ENCODE results near the gene PMEPA1.
"Not testable (repeated sequence)": the region's sequence is repeated elsewhere in the genome, so short reads cannot be mapped to it uniquely, and the experiment has no call there.

Gene PMEPA1

GRCh38 chr20:57630061-57630460, 79.8 kb downstream of the PMEPA1 start:
- no peak overlapping the region for H3K4me3 ChIP-seq (ENCODE audit: insufficient read length, low read depth)
- TF ChIP-seq YY1 (IDR thresholded peaks at IDR 0.05; ENCODE audit: insufficient read depth, insufficient read length), result no peak
- no peak for TF ChIP-seq ZNF274 (IDR thresholded peaks at IDR 0.05; ENCODE audit: low read depth, low read length)
- no peak for TF ChIP-seq SUZ12 (IDR thresholded peaks at IDR 0.05; ENCODE audit: extremely low read depth, insufficient read depth, insufficient read length)
- DNase-seq (ENCODE audit: low read depth, low spot score), result no peak
- no peaks in the 10 kb centered on the region for H3K27me3 ChIP-seq (ENCODE audit: insufficient read depth, insufficient read length)
- H3K9ac ChIP-seq (ENCODE audit: insufficient read length, low read depth), result no peak overlapping the region
- H3K4me1 ChIP-seq (ENCODE audit: insufficient read depth, insufficient read length), result no peaks in the 10 kb centered on the region
- no peaks in the 10 kb centered on the region for H3K36me3 ChIP-seq (ENCODE audit: insufficient read depth, insufficient read length, low read length)
- peaks cover 14% of the 10 kb centered on the region; the same call in 1 of the 2 replicates for H3K9me3 ChIP-seq (ENCODE audit: insufficient read depth, low read length)

GRCh38 chr20:57629491-57629901, 80.3 kb downstream of the PMEPA1 start:
- not testable (repeated sequence) for H3K4me1 ChIP-seq (ENCODE audit: insufficient read depth, insufficient read length); H3K4me3 ChIP-seq (ENCODE audit: insufficient read length, low read depth); H3K27me3 ChIP-seq (ENCODE audit: insufficient read depth, insufficient read length); H3K9ac ChIP-seq (ENCODE audit: insufficient read length, low read depth); H3K36me3 ChIP-seq (ENCODE audit: insufficient read depth, insufficient read length, low read length); DNase-seq (ENCODE audit: low read depth, low spot score)
- peaks cover 20% of the 10 kb centered on the region; the same call in 1 of the 2 replicates for H3K9me3 ChIP-seq (ENCODE audit: insufficient read depth, low read length)

DNA sequence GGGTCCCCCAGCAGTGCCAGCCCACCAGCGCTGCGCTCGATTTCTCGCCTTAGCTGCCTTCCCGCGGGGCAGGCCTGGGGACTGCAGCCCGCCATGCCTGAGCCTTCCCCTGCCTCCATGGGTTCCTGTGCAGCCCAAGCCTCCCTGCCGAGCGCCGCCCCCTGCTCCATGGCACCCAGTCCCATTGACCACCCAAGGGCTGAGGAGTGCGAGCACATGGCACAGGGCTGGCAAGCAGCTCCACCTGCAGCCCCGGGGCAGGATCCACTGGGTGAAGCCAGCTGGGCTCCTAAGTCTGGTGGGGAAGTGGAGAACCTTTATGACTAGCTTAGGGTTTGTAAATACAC, 80.9 kb downstream of the PMEPA1 start:
- not testable (repeated sequence) for H3K36me3 ChIP-seq (ENCODE audit: insufficient read depth, insufficient read length, low read length); H3K27me3 ChIP-seq (ENCODE audit: insufficient read depth, insufficient read length); H3K9ac ChIP-seq (ENCODE audit: insufficient read length, low read depth); H3K4me3 ChIP-seq (ENCODE audit: insufficient read length, low read depth); H3K4me1 ChIP-seq (ENCODE audit: insufficient read depth, insufficient read length); DNase-seq (ENCODE audit: low read depth, low spot score)
- peaks cover 21% of the 10 kb centered on the region; the same call in 1 of the 2 replicates for H3K9me3 ChIP-seq (ENCODE audit: insufficient read depth, low read length)

DNA sequence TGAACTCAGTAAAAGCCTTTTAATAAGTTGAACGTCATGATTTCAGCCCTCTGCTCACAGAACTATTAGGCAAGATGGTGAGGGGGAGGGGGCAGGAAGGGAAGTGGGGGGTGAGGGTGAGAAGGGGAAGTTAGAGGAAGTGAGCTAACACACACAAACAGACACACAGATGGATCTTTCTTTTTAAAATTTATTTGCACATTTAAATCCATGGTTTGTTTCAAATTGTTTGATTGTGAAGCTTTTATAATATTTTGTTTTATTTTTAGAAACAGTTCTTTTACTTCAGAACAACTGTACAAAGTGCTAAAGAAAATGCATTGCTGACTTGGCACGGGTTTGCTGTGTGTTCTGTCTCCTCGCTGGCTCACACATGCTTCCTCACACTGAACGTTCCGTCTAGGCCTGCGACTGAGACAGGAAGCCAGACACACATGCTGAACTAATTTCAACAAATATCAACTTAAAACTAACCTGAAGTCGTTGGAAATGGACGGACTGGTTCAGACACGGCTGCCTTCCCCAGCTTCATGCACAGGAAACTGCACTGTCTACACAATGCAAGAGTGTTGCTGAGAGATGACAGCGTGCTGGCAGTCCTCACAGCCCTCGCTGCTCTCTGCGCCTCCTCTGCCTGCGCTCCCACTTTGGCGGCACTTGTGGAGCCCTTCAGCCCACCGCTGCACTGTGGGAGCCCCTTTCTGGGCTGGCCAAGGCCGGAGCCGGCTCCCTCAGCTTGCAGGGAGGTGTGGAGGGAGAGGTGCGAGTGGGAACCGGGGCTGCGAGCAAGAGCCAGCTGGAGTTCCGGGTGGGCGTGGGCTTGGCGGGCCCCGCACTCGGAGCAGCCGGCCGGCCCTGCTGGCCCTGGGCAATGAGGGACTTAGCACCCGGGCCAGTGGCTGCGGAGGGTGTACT, 81.5 kb downstream of the PMEPA1 start:
- Histone ChIP-seq H3K9ac (ENCODE audit: insufficient read length, low read depth) (no peak overlapping the region), H3K36me3 (ENCODE audit: insufficient read depth, insufficient read length, low read length) (no peaks in the 10 kb centered on the region), H3K27me3 (ENCODE audit: insufficient read depth, insufficient read length) (no peaks in the 10 kb centered on the region), H3K9me3 (ENCODE audit: insufficient read depth, low read length) (peaks cover 21% of the 10 kb centered on the region; the same call in 1 of the 2 replicates), H3K4me3 (ENCODE audit: insufficient read length, low read depth) (no peak overlapping the region), H3K4me1 (ENCODE audit: insufficient read depth, insufficient read length) (no peaks in the 10 kb centered on the region)
- TF ChIP-seq SUZ12 (IDR thresholded peaks at IDR 0.05; ENCODE audit: extremely low read depth, insufficient read depth, insufficient read length), result no peak
- TF ChIP-seq YY1 (IDR thresholded peaks at IDR 0.05; ENCODE audit: insufficient read depth, insufficient read length), result no peak
- no peak for TF ChIP-seq ZNF274 (IDR thresholded peaks at IDR 0.05; ENCODE audit: low read depth, low read length)
- DNase-seq (ENCODE audit: low read depth, low spot score), result no peak

- no peak for TF ChIP-seq YY1 (IDR thresholded peaks at IDR 0.05; ENCODE audit: insufficient read depth, insufficient read length)
- TF ChIP-seq SUZ12 (IDR thresholded peaks at IDR 0.05; ENCODE audit: extremely low read depth, insufficient read depth, insufficient read length), result no peak
- H3K4me1 ChIP-seq (ENCODE audit: insufficient read depth, insufficient read length), result peaks cover 2% of the 10 kb centered on the region
- H3K4me3 ChIP-seq (ENCODE audit: insufficient read length, low read depth), result no peak overlapping the region
- no peaks in the 10 kb centered on the region for H3K27me3 ChIP-seq (ENCODE audit: insufficient read depth, insufficient read length)
- H3K9ac ChIP-seq (ENCODE audit: insufficient read length, low read depth), result no peak overlapping the region
- H3K36me3 ChIP-seq (ENCODE audit: insufficient read depth, insufficient read length, low read length), result no peaks in the 10 kb centered on the region
- H3K9me3 ChIP-seq (ENCODE audit: insufficient read depth, low read length), result peaks cover 21% of the 10 kb centered on the region; the same call in 1 of the 2 replicates
- DNase-seq (ENCODE audit: low read depth, low spot score), result no peak
Measured at GRCh38 chr20:57627339-57627738, 82.5 kb downstream of the PMEPA1 start.

GRCh38 chr20:57625978-57626377, 83.8 kb downstream of the PMEPA1 start:
- Histone ChIP-seq H3K36me3 (ENCODE audit: insufficient read depth, insufficient read length, low read length) (no peaks in the 10 kb centered on the region), H3K4me3 (ENCODE audit: insufficient read length, low read depth) (no peak overlapping the region), H3K27me3 (ENCODE audit: insufficient read depth, insufficient read length) (no peaks in the 10 kb centered on the region), H3K9ac (ENCODE audit: insufficient read length, low read depth) (no peak overlapping the region), H3K4me1 (ENCODE audit: insufficient read depth, insufficient read length) (peaks cover 2% of the 10 kb centered on the region), H3K9me3 (ENCODE audit: insufficient read depth, low read length) (peaks cover 21% of the 10 kb centered on the region; the same call in 1 of the 2 replicates)
- no peak for TF ChIP-seq ZNF274 (IDR thresholded peaks at IDR 0.05; ENCODE audit: low read depth, low read length)
- no peak for TF ChIP-seq SUZ12 (IDR thresholded peaks at IDR 0.05; ENCODE audit: extremely low read depth, insufficient read depth, insufficient read length)
- TF ChIP-seq YY1 (IDR thresholded peaks at IDR 0.05; ENCODE audit: insufficient read depth, insufficient read length), result no peak
- DNase-seq (ENCODE audit: low read depth, low spot score), result no peak

GRCh38 chr20:57625181-57625958, 84.4 kb downstream of the PMEPA1 start:
- Histone ChIP-seq H3K9ac (ENCODE audit: insufficient read length, low read depth) (no peak overlapping the region), H3K9me3 (ENCODE audit: insufficient read depth, low read length) (peaks cover 21% of the 10 kb centered on the region; the same call in 1 of the 2 replicates), H3K36me3 (ENCODE audit: insufficient read depth, insufficient read length, low read length) (no peaks in the 10 kb centered on the region), H3K4me1 (ENCODE audit: insufficient read depth, insufficient read length) (peaks cover 2% of the 10 kb centered on the region), H3K4me3 (ENCODE audit: insufficient read length, low read depth) (no peak overlapping the region), H3K27me3 (ENCODE audit: insufficient read depth, insufficient read length) (no peaks in the 10 kb centered on the region)
- no peak for TF ChIP-seq ZNF274 (IDR thresholded peaks at IDR 0.05; ENCODE audit: low read depth, low read length)
- TF ChIP-seq SUZ12 (IDR thresholded peaks at IDR 0.05; ENCODE audit: extremely low read depth, insufficient read depth, insufficient read length), result no peak
- TF ChIP-seq YY1 (IDR thresholded peaks at IDR 0.05; ENCODE audit: insufficient read depth, insufficient read length), result no peak
- no peak for DNase-seq (ENCODE audit: low read depth, low spot score)

Data from NT2/D1 (cell line).